22Rv1 (cell line): ENCODE results near the gene SETD5.

ENCODE experiments used
- H3K27ac ChIP-seq: fragments of 450-650 bp; 2 replicates; pipeline ENCODE4 v1.5.1; 2017
- CTCF ChIP-seq: fragments of 450-650 bp; IDR thresholded peaks from 2 replicates; pipeline ENCODE4 v1.5.1; 2017; ENCODE audit warnings: mild to moderate bottlenecking
- ZFX ChIP-seq: fragments of 450-650 bp; IDR thresholded peaks from 2 replicates; pipeline ENCODE4 v1.6.1; 2017; ENCODE audit warnings: antibody characterized with exemption, borderline replicate concordance

Gene SETD5

GRCh38 chr3:9388562-9389272 lies 8.7 kb upstream of the SETD5 start:
- TF ChIP-seq CTCF (no peak), ZFX (no peak)
- no peak overlapping the region for H3K27ac ChIP-seq

- no peak overlapping the region for H3K27ac ChIP-seq
- TF ChIP-seq ZFX, result no peak
- TF ChIP-seq CTCF, result no peak
These were observed 7.0 kb upstream of the SETD5 start for GRCh38 chr3:9390265-9390888.

GRCh38 chr3:9392041-9392440 lies 5.4 kb upstream of the SETD5 start:
- peak overlapping the region; percentile 5; the same call in 1 of the 2 replicates for H3K27ac ChIP-seq
- TF ChIP-seq ZFX (no peak), CTCF (no peak)

GRCh38 chr3:9395570-9396300 lies 1.7 kb upstream of the SETD5 start:
- TF ChIP-seq CTCF (no peak), ZFX (no peak)
- H3K27ac ChIP-seq, result peak overlapping the region; percentile 97

GRCh38 chr3:9396301-9396631 lies 1.1 kb upstream of the SETD5 start:
- peak overlapping the region; percentile 97 for H3K27ac ChIP-seq
- TF ChIP-seq ZFX (no peak), CTCF (no peak)

- H3K27ac ChIP-seq, result peak overlapping the region; percentile 97
- TF ChIP-seq CTCF (no peak), ZFX (no peak)
These were observed 633 bp upstream of the SETD5 start for GRCh38 chr3:9396632-9397331.
